ENCODE results near the gene EPHB2. TPM values are rescaled to one million over a fixed set of nuclear protein-coding genes. Genes with fewer than 3 reads are reported as not detected.

Gene EPHB2
- total RNA-seq, 1 experiment from 2014 or later: 18.5 TPM

DNA sequence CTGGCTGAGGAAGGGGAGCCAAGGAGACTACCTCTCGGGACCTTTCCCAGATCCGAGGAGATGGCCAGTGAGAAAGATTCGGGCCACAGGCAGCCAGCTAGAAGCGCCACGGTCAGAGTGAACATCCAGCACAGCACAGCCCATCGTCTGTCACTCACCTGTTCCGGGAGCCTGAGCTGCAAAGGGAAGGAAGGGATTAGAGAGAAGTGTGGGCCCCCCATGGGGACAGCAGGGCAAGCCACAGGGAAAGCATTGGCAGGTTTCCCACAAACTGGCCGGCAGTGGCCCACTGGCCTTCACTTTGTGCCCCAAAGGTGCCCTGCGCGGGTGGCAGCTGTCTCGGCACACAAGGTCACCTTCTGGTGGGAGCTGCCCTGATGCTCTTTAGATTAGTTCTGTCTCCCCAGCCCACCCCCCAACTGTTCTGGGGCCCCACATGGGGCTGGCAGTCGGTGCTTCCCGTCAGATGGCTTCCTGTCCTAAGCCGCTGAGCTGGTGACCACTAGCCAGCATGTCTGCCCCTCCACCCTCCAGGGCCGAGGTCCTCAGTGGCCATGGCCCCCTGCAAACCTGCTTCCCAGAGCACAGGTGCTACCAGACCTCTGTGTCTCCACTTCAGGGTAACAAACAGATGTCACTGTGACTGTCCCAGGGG is 205.3 kb downstream of the EPHB2 start:
- no peak overlapping the region for H3K27ac Mint-ChIP-seq
- H3K36me3 Mint-ChIP-seq: no peaks in the 10 kb centered on the region
- H3K4me3 Mint-ChIP-seq: no peak overlapping the region
- no peaks in the 10 kb centered on the region for H3K27me3 Mint-ChIP-seq (ENCODE audit: low read depth)
- POLR2A ChIA-PET: interaction anchor here (1.0 kb wide), 1 partner anchor 80 kb away, joined by 3 read pairs; no protein-coding TSS in a partner anchor
- no peaks in the 10 kb centered on the region for H3K9me3 Mint-ChIP-seq
- DNase-seq (ENCODE audit: low spot score) (no peak), ATAC-seq (no peak)
- no peaks in the 10 kb centered on the region for H3K4me1 Mint-ChIP-seq
- TF ChIP-seq, protein P1, sequence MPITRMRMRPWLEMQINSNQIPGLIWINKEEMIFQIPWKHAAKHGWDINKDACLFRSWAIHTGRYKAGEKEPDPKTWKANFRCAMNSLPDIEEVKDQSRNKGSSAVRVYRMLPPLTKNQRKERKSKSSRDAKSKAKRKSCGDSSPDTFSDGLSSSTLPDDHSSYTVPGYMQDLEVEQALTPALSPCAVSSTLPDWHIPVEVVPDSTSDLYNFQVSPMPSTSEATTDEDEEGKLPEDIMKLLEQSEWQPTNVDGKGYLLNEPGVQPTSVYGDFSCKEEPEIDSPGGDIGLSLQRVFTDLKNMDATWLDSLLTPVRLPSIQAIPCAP (CRISPR knock-in tag; IDR thresholded peaks at IDR 0.05): no peak
- TF ChIP-seq ZNF671 (CRISPR knock-in tag; IDR thresholded peaks at IDR 0.05) (no peak), SP1 (CRISPR knock-in tag; conservative IDR thresholded peaks at IDR 0.05) (no peak), KAT7 (CRISPR knock-in tag; IDR thresholded peaks at IDR 0.05; ENCODE audit: borderline replicate concordance) (no peak), NFYB (CRISPR knock-in tag; conservative IDR thresholded peaks at IDR 0.05; ENCODE audit: low read depth) (no peak), ZNF416 (CRISPR knock-in tag; IDR thresholded peaks at IDR 0.05) (no peak), ZNF317 (CRISPR knock-in tag; IDR thresholded peaks at IDR 0.05; ENCODE audit: borderline replicate concordance, low read depth) (no peak), SMAD4 (CRISPR knock-in tag; IDR thresholded peaks at IDR 0.05) (no peak)
- TF ChIP-seq, protein P2, sequence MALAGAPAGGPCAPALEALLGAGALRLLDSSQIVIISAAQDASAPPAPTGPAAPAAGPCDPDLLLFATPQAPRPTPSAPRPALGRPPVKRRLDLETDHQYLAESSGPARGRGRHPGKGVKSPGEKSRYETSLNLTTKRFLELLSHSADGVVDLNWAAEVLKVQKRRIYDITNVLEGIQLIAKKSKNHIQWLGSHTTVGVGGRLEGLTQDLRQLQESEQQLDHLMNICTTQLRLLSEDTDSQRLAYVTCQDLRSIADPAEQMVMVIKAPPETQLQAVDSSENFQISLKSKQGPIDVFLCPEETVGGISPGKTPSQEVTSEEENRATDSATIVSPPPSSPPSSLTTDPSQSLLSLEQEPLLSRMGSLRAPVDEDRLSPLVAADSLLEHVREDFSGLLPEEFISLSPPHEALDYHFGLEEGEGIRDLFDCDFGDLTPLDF (CRISPR knock-in tag; IDR thresholded peaks at IDR 0.05): no peak
- TF ChIP-seq, protein P3, sequence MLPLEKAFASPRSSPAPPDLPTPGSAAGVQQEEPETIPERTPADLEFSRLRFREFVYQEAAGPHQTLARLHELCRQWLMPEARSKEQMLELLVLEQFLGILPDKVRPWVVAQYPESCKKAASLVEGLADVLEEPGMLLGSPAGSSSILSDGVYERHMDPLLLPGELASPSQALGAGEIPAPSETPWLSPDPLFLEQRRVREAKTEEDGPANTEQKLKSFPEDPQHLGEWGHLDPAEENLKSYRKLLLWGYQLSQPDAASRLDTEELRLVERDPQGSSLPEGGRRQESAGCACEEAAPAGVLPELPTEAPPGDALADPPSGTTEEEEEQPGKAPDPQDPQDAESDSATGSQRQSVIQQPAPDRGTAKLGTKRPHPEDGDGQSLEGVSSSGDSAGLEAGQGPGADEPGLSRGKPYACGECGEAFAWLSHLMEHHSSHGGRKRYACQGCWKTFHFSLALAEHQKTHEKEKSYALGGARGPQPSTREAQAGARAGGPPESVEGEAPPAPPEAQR (CRISPR knock-in tag; IDR thresholded peaks at IDR 0.05): no peak
- CTCF ChIA-PET: interaction anchor here (0.6 to 1.4 kb wide), 5 partner anchors 13 to 213 kb away, joined by 3 to 5 read pairs (median 3); no protein-coding TSS in a partner anchor

DNA sequence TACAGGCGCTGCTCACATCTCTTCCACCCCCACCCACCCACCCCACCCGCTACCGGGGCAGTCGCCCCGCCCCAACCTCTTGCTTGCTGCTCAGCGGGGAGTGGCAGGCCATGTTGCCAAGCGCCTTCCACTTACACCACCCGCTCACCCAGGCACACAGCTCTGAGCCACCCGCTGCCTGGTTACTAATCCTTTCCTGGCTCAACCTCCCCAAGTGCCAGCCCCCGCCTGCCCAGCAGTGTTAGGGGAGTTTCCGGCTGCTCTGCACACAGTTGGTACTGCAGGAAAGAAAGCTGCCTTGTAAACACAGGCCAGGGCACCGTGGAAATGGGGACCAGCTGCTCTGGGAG is 205.8 kb downstream of the EPHB2 start:
- H3K4me1 Mint-ChIP-seq: no peaks in the 10 kb centered on the region
- DNase-seq (ENCODE audit: low spot score): no peak
- no peaks in the 10 kb centered on the region for H3K9me3 Mint-ChIP-seq
- CTCF ChIA-PET: interaction anchor here (1.0 to 1.4 kb wide), 4 partner anchors 12 to 214 kb away, joined by 3 to 5 read pairs (median 3); no protein-coding TSS in a partner anchor
- no peak; the same call in 1 of the 2 replicates for ATAC-seq
- H3K27me3 Mint-ChIP-seq (ENCODE audit: low read depth): no peaks in the 10 kb centered on the region
- TF ChIP-seq TP53 (CRISPR knock-in tag; IDR thresholded peaks at IDR 0.05) (no peak), ZNF219 (CRISPR knock-in tag; IDR thresholded peaks at IDR 0.05; ENCODE audit: borderline replicate concordance) (no peak), NR1H2 (CRISPR knock-in tag; IDR thresholded peaks at IDR 0.05) (no peak), TCF7 (CRISPR knock-in tag; IDR thresholded peaks at IDR 0.05; ENCODE audit: low read depth) (no peak), IRF2 (CRISPR knock-in tag; IDR thresholded peaks at IDR 0.05; ENCODE audit: borderline replicate concordance, low read depth) (no peak), ZNF263 (CRISPR knock-in tag; IDR thresholded peaks at IDR 0.05; ENCODE audit: low read depth) (no peak)
- TF ChIP-seq, protein P4, sequence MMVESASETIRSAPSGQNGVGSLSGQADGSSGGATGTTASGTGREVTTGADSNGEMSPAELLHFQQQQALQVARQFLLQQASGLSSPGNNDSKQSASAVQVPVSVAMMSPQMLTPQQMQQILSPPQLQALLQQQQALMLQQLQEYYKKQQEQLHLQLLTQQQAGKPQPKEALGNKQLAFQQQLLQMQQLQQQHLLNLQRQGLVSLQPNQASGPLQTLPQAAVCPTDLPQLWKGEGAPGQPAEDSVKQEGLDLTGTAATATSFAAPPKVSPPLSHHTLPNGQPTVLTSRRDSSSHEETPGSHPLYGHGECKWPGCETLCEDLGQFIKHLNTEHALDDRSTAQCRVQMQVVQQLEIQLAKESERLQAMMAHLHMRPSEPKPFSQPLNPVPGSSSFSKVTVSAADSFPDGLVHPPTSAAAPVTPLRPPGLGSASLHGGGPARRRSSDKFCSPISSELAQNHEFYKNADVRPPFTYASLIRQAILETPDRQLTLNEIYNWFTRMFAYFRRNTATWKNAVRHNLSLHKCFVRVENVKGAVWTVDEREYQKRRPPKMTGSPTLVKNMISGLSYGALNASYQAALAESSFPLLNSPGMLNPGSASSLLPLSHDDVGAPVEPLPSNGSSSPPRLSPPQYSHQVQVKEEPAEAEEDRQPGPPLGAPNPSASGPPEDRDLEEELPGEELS (CRISPR knock-in tag; IDR thresholded peaks at IDR 0.05): no peak
- H3K4me3 Mint-ChIP-seq: no peak overlapping the region
- POLR2A ChIA-PET: interaction anchor here (1.0 kb wide), 1 partner anchor 80 kb away, joined by 3 read pairs; no protein-coding TSS in a partner anchor
- H3K27ac Mint-ChIP-seq: no peak overlapping the region
- no peaks in the 10 kb centered on the region for H3K36me3 Mint-ChIP-seq

DNA sequence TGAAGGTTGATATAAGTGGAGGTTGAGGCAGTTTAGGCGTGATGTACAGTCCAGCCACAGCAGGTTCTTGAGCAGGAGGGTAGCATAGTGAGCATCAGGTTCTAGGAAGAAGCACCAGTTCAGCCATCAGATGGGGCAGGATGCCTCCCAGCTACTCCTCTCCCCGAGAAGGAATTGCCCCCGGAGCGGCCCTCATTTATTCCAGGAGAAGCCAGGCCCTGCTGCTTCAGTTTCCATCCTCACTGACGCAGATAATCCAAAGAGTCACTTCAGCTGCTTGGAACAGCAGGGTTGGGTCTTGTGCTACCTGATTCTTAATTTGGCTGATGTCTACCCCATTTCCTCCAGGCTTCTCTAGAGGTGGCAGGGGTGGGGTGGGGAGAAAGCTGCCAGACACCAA is 207.3 kb downstream of the EPHB2 start:
- no peak overlapping the region for H3K27ac Mint-ChIP-seq
- no peak for DNase-seq (ENCODE audit: low spot score)
- CTCF ChIA-PET: interaction anchor here (0.6 to 1.6 kb wide), 3 partner anchors 10 to 186 kb away, joined by 3 to 4 read pairs (median 3); no protein-coding TSS in a partner anchor
- H3K36me3 Mint-ChIP-seq: no peaks in the 10 kb centered on the region
- H3K27me3 Mint-ChIP-seq (ENCODE audit: low read depth): no peaks in the 10 kb centered on the region
- H3K9me3 Mint-ChIP-seq: no peaks in the 10 kb centered on the region
- no peak for ATAC-seq
- POLR2A ChIA-PET: no interaction called here
- H3K4me1 Mint-ChIP-seq: no peaks in the 10 kb centered on the region
- H3K4me3 Mint-ChIP-seq: no peak overlapping the region
- no peak for TF ChIP-seq NR2C2 (CRISPR knock-in tag; IDR thresholded peaks at IDR 0.05)
- TF ChIP-seq, protein P2 (CRISPR knock-in tag; IDR thresholded peaks at IDR 0.05): no peak
- TF ChIP-seq, protein P5, sequence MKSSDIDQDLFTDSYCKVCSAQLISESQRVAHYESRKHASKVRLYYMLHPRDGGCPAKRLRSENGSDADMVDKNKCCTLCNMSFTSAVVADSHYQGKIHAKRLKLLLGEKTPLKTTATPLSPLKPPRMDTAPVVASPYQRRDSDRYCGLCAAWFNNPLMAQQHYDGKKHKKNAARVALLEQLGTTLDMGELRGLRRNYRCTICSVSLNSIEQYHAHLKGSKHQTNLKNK (CRISPR knock-in tag; IDR thresholded peaks at IDR 0.05): no peak
- no peak for TF ChIP-seq ZNF317 (CRISPR knock-in tag; IDR thresholded peaks at IDR 0.05; ENCODE audit: borderline replicate concordance, low read depth)
- TF ChIP-seq ZNF423 (CRISPR knock-in tag; IDR thresholded peaks at IDR 0.05): no peak
